Measurements from ENCODE around the gene CD40LG.

Gene CD40LG

DNA sequence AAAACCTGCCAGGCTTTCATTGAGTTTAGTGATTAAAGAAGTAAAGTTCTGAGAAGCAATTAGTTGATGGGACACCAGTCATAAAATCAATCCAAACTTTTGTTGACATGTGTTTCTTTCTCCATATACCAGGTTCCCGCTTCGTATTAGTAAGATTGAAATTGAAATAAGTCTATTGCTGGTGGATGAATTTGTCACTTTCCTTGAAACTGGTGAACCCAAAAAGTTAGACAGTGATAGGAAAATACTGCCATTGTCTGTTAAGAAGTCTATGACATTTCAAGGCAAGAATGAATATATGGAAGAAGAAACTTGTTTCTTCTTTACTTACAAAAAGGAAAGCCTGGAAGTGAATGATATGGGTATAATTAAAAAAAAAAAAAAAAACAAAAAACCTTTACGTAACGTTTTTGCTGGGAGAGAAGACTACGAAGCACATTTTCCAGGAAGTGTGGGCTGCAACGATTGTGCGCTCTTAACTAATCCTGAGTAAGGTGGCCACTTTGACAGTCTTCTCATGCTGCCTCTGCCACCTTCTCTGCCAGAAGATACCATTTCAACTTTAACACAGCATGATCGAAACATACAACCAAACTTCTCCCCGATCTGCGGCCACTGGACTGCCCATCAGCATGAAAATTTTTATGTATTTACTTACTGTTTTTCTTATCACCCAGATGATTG, at the start of gene CD40LG:
Gene CD40LG, plus strand, starts transcription at position 482 of the 684 bp plus-strand sequence. Its CDS starts 91 bp downstream, at position 573.
- DNase-seq (ENCODE audit: low read depth in 2 of 2), result no peak

GRCh38 chrX:136598631-136599030, 49.3 kb upstream of the CD40LG start:
- no peak for DNase-seq (ENCODE audit: low read depth in 2 of 2)

- DNase-seq (ENCODE audit: low read depth in 2 of 2), result no peak
These were observed 47.9 kb upstream of the CD40LG start for GRCh38 chrX:136600059-136600458.

GRCh38 chrX:136607236-136607635, 40.7 kb upstream of the CD40LG start:
- DNase-seq (ENCODE audit: low read depth in 2 of 2), result no peak

GRCh38 chrX:136608295-136608933, 39.5 kb upstream of the CD40LG start:
- no peak for DNase-seq (ENCODE audit: low read depth in 2 of 2)

DNA sequence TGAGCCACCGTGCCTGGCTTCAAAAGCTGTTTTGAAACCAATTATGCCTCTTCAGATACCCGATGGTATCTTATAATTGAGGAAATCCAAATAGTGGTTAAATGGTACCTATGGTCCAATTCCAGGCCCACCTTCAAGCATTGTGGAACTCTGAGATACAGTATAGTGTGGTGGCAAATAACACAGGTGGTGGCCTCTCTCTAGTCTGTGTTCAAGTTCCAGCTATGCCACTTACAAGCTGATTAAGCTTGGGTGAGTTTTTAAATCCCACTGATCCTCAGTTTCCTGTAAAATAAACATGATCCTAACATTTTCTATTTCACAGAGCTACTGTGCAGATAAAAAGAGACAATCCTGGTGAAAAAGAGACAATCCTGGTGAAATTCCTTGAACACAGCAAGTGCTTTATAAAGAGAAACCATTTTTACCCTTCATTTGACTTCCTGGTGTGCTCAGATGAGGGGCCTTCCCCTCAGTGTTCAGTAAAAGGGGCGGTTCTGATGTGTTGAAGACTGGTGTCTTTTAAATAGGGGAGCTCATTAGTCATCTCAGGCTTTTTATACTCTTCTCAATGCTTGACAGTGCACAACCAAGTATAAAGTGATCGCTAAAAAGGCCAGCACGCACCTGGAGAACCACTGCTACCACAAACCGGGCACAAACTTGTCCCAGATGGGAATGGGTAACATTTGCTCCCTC, 30.8 kb upstream of the CD40LG start:
- no peak for DNase-seq (ENCODE audit: low read depth in 2 of 2)

DNA sequence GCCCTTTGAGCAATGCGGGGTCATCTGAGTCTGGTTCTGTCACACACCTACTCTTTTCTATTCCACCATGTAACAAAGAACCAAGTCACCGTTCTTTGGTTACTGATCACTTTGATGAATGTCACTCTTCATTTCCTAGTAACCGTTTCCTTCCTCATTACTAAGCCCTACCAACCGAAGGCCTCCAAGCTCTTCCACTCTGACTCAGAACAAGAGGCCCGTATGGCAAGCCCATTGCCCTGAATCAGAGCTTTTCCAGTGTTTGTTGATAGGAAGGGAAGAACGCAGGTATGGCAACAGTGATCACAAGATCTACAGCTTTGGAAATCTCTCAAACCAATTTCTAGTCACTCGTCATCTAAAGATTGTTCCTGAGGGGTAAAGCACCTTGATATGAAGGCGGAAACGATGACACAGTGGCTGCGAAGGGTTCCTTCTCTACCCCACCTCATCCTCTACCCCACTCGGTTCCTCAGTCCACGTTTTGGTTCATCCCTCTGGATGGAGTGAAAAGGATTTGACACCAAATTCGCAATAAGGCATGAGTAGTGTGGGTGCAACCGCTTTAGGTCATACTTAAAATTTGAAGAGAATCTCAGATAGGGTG, 28.0 kb upstream of the CD40LG start:
- no peak for DNase-seq (ENCODE audit: low read depth in 2 of 2)

DNA sequence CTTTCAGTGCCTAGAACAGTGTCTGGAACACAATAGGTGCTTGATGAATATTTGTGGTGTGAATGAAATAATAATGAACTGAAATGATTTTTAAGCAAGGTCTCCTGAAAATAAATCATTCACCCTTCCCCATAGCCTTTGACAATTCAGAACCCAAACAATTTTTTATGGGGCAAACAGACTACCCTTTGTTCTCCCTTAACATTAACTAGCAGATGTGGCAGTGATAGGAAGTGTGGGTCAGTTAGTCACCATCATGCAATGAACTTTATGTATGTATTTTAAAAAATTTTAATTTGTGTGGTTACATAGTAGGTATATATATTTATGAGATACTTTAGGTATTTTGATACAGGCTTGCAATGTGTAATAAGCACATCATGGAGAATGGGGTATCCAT, 27.2 kb upstream of the CD40LG start:
- DNase-seq (ENCODE audit: low read depth in 2 of 2), result no peak

- no peak for DNase-seq (ENCODE audit: low read depth in 2 of 2)
These were observed 25.4 kb upstream of the CD40LG start for GRCh38 chrX:136622568-136622967.

DNA sequence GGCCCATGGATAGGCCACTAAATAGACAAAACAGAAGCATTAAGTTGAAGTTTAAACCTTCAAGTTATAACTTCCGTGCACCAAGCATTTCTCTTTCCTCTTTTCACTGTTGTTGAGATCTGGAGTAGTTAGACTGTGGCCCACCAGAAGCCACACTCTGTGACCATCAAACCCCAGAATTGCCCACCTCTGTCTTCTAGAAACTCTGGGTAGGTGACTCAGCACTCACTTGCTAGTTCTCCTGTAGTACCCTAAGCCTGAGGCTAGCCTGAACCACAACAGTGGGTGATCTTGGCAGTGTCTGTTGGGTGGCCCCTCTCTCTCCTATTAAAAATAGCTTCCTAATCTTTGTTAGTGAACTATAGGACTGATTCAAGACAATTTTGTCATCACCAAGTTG, 24.6 kb upstream of the CD40LG start:
- no peak for DNase-seq (ENCODE audit: low read depth in 2 of 2)

DNA sequence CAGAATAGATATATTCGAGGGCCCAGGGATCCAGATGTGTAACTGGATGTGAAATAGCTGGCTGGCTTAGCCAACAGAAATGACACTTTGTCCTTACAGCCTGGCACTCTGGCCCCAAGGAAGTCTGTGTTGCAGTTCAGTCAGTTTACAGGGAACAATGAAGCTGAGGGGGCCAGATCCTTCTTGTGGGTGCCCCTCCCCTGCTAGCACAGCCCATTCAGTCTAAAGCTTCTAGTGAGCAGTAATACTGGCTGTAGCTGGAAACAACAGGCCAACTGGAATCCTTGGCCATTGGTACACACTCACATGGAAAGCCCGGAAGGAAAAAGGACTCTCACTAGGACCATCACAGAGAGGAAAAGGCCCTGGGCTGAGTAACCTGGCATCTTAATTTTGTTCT, 22.7 kb upstream of the CD40LG start:
- no peak for DNase-seq (ENCODE audit: low read depth in 2 of 2)

DNA sequence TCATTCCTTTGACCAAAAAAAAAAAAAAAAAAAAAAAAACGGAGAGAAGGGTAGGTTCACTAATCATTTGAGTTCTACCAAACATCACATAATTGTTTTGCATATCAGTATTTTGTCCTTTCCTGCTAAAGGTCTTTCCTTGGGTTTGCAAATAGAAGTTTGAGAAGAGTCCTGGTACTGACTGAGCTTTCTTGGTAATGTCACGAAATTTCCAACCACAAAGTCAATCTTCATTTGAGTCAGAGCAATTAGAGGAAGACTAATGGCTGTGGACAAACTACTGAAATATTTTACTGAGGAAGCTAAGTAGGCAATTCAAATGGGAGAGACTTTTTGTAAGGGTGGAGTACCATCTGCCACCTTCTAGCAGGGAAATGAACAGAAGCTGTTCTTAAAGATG, 21.7 kb upstream of the CD40LG start:
- no peak for DNase-seq (ENCODE audit: low read depth in 2 of 2)

- no peak for DNase-seq (ENCODE audit: low read depth in 2 of 2)
These were observed 21.1 kb upstream of the CD40LG start for GRCh38 chrX:136626891-136627290.

DNA sequence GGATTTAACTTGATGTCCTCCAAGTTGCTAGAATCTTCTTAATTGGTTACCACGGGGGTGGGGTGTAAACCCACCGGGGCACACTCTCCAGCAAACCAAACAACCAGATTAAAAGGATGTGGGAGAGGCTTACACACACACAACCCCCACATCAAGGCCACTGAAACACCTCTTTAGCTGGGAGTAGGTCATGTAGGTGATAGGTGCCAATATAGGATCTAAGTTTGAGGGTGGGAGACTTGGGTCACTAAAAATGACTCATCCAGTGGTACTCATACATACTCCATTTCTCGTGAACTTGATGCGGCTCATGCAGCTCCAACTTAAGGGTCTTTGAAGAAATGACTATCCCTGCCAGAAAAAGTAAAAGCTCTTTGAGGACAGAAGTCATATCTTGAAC, 20.5 kb upstream of the CD40LG start:
- DNase-seq (ENCODE audit: low read depth in 2 of 2), result no peak

DNA sequence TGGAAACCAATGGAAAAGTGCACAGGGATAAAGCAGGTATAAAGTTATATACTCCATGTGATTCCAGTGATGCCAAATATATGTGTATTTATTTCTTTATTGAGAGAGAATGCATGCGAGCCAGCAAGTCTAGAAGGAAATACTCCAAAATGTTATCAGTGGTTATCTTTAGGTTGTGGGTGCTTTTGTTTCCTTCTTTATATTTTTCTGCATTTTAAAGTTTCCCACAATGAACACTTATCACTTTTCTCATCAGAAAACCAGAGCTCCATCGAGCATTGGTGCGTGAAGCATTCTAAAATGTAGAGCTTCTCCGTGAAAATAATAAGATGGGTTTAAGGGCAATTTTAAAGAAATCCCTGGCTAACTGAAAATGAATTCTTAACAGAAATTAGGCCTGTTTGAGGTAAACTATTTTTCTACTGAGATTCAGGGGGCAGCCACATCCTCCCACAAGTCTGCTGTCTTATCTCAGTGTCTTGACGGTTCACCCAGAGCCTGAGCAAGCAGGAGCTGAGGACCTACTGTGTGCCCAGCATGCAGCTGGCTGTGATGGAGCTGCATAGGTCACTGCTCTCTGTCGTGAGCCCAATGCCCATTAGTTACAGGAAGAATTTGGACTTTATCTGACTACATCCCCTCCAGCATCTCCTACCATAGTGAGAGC, 18.7 kb upstream of the CD40LG start:
- DNase-seq (ENCODE audit: low read depth in 2 of 2), result no peak

- DNase-seq (ENCODE audit: low read depth in 2 of 2), result no peak
These were observed 17.1 kb upstream of the CD40LG start for GRCh38 chrX:136630881-136631280.

GRCh38 chrX:136635235-136635634, 12.7 kb upstream of the CD40LG start:
- no peak for DNase-seq (ENCODE audit: low read depth in 2 of 2)

GRCh38 chrX:136636121-136636520, 11.8 kb upstream of the CD40LG start:
- no peak for DNase-seq (ENCODE audit: low read depth in 2 of 2)

GRCh38 chrX:136639506-136640176, 8.3 kb upstream of the CD40LG start:
- peak; percentile 5 to 6 for DNase-seq (ENCODE audit: low read depth in 2 of 2)

DNA sequence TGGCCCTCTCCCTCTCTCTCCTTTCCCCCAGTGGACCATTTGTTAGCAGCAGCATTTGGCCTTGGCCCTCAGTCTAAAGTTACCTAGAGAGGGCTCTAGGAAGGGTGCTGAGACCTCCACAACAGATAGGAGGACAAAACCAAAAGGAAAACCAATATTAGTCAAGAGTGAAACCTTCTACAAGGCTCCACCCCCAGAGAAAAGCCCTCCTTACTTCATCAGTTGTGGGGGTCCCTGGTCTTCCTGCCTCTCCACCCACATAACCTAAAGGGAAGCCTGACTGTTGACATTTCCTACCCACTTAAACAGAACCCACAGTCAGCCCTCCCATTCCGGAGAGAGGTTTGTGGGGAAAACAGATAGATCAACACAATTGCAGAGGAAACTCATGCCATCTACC, 4.7 kb upstream of the CD40LG start:
- no peak for DNase-seq (ENCODE audit: low read depth in 2 of 2)

- DNase-seq (ENCODE audit: low read depth in 2 of 2), result no peak
These were observed 1.2 kb upstream of the CD40LG start for GRCh38 chrX:136646602-136647239.
